ENCODE data around the gene CRYL1.

The CRYL1 gene

GRCh38 chr13:20401531-20401930 lies 124.1 kb downstream of the CRYL1 start:
- no peak for DNase-seq (ENCODE audit: low read depth, low spot score)

- DNase-seq (ENCODE audit: low read depth, low spot score): no peak
Observed at GRCh38 chr13:20400774-20401173, 124.9 kb downstream of the CRYL1 start.

- DNase-seq (ENCODE audit: low read depth, low spot score): no peak
Observed at GRCh38 chr13:20399961-20400360, 125.7 kb downstream of the CRYL1 start.

- DNase-seq (ENCODE audit: low read depth, low spot score): no peak
Observed at GRCh38 chr13:20399515-20399914, 126.1 kb downstream of the CRYL1 start.

GRCh38 chr13:20398459-20398858 lies 127.2 kb downstream of the CRYL1 start:
- no peak for DNase-seq (ENCODE audit: low read depth, low spot score)

- no peak for DNase-seq (ENCODE audit: low read depth, low spot score)
Observed at GRCh38 chr13:20397896-20398295, 127.8 kb downstream of the CRYL1 start.

- DNase-seq (ENCODE audit: low read depth, low spot score): no peak
Observed at GRCh38 chr13:20395061-20395916, 130.4 kb downstream of the CRYL1 start.

- no peak for DNase-seq (ENCODE audit: low read depth, low spot score)
Observed at GRCh38 chr13:20394506-20394905, 131.2 kb downstream of the CRYL1 start.

GRCh38 chr13:20394169-20394501 lies 131.5 kb downstream of the CRYL1 start:
- DNase-seq (ENCODE audit: low read depth, low spot score): no peak

- no peak for DNase-seq (ENCODE audit: low read depth, low spot score)
Observed at GRCh38 chr13:20393273-20394168, 132.1 kb downstream of the CRYL1 start.

- no peak for DNase-seq (ENCODE audit: low read depth, low spot score)
Observed at GRCh38 chr13:20392530-20392929, 133.1 kb downstream of the CRYL1 start.

- no peak for DNase-seq (ENCODE audit: low read depth, low spot score)
Observed at GRCh38 chr13:20391597-20392452, 133.8 kb downstream of the CRYL1 start.

- DNase-seq (ENCODE audit: low read depth, low spot score): no peak
Observed at GRCh38 chr13:20390526-20391175, 135.0 kb downstream of the CRYL1 start.

GRCh38 chr13:20389696-20390525 lies 135.7 kb downstream of the CRYL1 start:
- DNase-seq (ENCODE audit: low read depth, low spot score): no peak

GRCh38 chr13:20388184-20388583 lies 137.5 kb downstream of the CRYL1 start:
- DNase-seq (ENCODE audit: low read depth, low spot score): no peak

GRCh38 chr13:20387441-20387971 lies 138.2 kb downstream of the CRYL1 start:
- no peak for DNase-seq (ENCODE audit: low read depth, low spot score)

GRCh38 chr13:20387006-20387405 lies 138.7 kb downstream of the CRYL1 start:
- no peak for DNase-seq (ENCODE audit: low read depth, low spot score)

- DNase-seq (ENCODE audit: low read depth, low spot score): no peak
Observed at GRCh38 chr13:20383058-20383457, 142.6 kb downstream of the CRYL1 start.

GRCh38 chr13:20381401-20381800 lies 144.3 kb downstream of the CRYL1 start:
- no peak for DNase-seq (ENCODE audit: low read depth, low spot score)

- no peak for DNase-seq (ENCODE audit: low read depth, low spot score)
Observed at GRCh38 chr13:20378721-20379120, 146.9 kb downstream of the CRYL1 start.
